GM10266 (cell line): ENCODE results near the gene SSTR3.

Experiments used
- DNase-seq: peaks from one replicate; pipeline ENCODE4 v3.0.0; 2012; ENCODE audit errors: extremely low spot score
- CTCF ChIP-seq: IDR thresholded peaks from 2 replicates; pipeline ENCODE4 v1.5.1; 2012; ENCODE audit warnings: mild to moderate bottlenecking, low read depth; ENCODE audit not compliant: control insufficient read depth, insufficient read depth; ENCODE audit errors: missing control alignments

Gene SSTR3

GRCh38 chr22:37211075-37211865 is 1.0 kb downstream of the SSTR3 start:
- no peak for DNase-seq
- TF ChIP-seq CTCF: no peak

- DNase-seq: no peak
- TF ChIP-seq CTCF: no peak
Observed at GRCh38 chr22:37210041-37210803, 2.1 kb downstream of the SSTR3 start.

GRCh38 chr22:37209140-37209845 is 3.0 kb downstream of the SSTR3 start:
- no peak for TF ChIP-seq CTCF
- DNase-seq: no peak

- DNase-seq: no peak
- no peak for TF ChIP-seq CTCF
Observed at GRCh38 chr22:37208401-37209139, 3.7 kb downstream of the SSTR3 start.

GRCh38 chr22:37207981-37208380 is 4.3 kb downstream of the SSTR3 start:
- TF ChIP-seq CTCF: no peak
- DNase-seq: no peak

- TF ChIP-seq CTCF: no peak
- DNase-seq: no peak
Observed at GRCh38 chr22:37206841-37207821, 5.1 kb downstream of the SSTR3 start.
